NCI-H1417 treated with DMSO at 0.1 percent for 48 hours (cell line): ENCODE data around the gene MTURN.

Experiments used
- DNase-seq: peaks from one replicate; lab custom pipeline; 2025; lab: John Stamatoyannopoulos, UW

The MTURN gene

DNA sequence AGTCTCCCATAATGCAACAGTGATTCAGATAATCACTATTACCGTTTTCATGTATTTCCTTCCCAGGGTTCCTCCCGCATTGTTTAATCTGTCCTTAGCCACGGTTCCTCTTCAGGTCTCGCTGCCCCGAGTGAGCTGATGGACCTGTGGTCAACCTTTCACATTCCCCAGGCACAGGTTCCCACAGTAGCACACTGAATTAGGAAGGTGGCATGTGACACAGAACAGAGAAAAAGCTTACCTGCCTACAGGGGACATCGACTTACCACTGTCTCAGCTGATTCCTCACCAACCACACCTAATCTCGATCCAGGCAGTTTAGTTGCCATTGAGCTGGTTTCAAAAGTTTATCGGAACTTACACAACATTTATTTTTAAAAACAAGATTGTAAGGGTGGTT is 72.2 kb downstream of the MTURN start:
- DNase-seq, result no peak

DNA sequence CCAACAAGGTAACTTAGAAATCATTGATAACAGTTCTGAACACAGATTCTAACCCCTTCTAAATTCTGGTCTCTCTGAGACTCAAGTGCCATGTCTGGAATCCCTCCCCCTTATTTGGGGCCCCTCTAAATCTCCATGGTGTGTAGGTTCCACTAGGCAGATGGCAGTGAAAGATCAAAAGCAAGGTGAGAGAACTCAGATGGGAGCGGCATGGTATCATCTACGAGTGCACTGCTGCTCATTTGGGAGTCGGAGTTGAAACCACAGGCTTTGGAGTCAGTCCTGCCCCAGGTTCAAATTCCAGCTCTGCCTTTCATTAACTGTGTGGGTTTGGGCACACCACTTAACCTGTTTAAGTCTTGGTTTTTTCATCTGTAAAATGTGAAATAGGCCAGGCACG is 72.6 kb downstream of the MTURN start:
- no peak for DNase-seq

GRCh38 chr7:30209951-30210350 is 75.2 kb downstream of the MTURN start:
- DNase-seq, result no peak
